Stimulated activated naive CD8-positive, alpha-beta T cell treated with anti-CD3 and anti-CD28 coated beads, Interleukin-15, Interleukin-2, amounts not matched to agents 100 U/mL and 50 U/mL, for 24 hours (primary cell): ENCODE measurements around the gene SLCO3A1.

Experiments used
- ATAC-seq: fragments of 150-1000 bp; cut with Tn5 transposase; one replicate; pipeline ENCODE4 v1.10.0; 2021
- DNase-seq: peaks from one replicate; pipeline ENCODE4 v3.0.0; 2021

SLCO3A1 gene

DNA sequence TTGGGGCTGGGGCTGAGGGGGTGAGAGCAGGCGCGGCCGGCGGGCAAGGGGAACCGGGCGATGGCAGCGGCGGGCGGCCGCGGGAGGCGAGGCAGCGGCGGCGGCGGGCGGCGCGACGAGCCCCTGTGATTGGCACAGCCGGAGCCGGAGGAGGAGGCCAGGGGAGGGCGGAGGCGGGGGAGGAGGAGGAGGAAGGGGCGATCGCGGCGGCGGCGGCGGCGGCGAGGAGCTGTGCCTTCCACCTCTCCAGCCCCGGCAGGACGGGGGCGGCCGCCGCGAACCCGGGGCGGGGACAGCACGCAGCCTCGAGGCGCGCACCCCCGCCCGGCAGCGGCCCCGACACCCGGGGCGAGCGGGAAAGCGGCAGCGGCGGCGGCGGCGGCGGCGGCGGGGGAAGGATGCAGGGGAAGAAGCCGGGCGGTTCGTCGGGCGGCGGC is at the start of gene SLCO3A1:
TSS of gene SLCO3A1 (plus strand) at position 198 of the 437 bp plus-strand sequence.
- DNase-seq (peak; percentile 70), ATAC-seq (peak; percentile 35)

DNA sequence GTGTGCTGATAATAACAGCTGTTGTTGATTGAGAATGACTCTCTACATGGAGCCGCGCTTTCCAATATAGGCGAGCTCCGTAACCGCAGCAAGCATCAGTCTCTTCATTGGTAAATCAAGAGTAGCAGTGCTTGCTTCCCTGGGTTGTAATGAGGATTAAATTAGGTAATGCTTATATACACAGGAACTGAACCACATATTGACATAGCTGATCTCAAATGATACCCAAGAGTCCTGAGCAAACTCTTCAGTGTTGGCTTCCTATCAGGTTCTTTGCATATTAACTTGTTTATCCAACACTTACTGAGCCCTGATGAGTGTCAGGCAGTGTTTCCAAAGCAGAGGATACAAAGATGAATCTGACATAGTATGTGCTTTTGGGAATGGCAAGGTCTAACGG is 46.4 kb upstream of the SLCO3A1 start:
- ATAC-seq: no peak
- DNase-seq: no peak

DNA sequence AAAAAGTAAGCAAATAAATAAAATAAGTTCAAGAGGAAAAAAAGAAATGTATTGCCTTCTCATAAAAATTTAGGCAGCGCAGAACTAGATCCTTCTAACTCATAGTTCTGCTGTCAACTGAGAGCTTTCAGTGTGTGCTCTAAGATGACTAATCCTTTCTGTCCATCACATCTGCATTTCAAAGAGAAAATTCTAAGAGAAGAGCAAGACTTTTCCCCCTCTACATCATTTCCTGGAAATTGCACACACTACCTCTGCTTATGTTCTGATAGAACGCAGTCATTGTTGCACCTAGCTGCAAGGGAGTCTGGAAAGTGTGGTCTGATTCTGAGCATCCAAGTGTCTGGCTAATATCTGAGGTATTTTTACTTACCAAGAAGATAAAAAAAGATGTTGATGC is 39.6 kb upstream of the SLCO3A1 start:
- DNase-seq: no peak
- ATAC-seq: no peak

DNA sequence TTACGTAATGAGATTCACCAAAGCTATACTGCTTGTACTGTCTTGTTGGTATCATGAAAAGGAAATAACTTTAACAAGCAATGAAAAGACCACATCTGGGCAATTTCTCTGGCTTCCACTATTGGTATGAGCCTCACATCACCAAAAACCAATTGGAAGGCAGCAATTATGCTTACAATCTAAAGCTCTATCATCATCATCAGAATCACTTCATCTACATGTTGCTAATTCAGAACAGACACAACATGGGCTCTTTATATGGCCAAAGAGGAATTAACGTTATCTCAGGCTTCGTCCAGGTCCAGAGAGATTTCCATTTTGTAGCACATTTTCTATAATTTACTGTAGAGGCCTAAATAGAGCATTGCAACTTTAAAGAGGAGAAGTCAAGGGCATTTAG is 36.6 kb upstream of the SLCO3A1 start:
- ATAC-seq: no peak

DNA sequence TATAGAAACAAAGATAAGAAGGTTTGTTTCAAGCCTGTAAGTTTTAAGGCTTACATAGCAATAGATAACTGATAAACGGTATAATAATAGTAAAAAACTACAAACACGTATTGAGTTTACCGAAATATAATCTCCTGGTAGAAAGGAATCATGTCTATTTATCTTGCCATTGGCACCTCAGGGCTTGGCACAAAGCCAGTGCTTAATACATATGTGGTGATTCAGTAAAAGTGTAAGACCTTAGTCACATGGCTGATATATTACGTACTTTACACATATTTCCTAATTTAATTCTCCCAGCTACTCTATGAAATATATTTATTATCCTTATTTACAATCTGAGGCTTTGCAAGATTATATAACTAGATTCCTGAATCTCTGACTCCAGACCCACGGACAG is 32.0 kb upstream of the SLCO3A1 start:
- ATAC-seq (no peak), DNase-seq (no peak)

More for the DNA sequence above, 36.6 kb upstream of the SLCO3A1 start:
- DNase-seq: no peak

DNA sequence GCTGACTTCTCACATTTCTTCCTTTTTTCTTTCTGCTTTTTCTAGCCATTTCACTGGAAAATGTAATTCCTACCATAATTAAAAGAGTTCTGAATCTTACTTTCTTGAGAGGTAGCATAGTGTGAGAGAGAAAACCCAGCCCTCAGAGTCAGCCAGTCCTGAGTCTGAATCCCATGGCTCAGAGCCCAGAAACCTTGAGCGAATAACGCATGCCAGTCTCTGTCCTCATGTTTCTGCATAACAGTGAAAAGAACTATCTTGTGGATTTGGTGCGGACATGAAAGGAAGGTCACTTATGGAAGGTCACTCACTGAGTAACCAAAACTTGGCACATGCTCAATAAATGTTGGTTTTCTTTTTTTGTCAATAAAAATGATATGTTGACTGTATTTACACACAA is 29.3 kb upstream of the SLCO3A1 start:
- DNase-seq (no peak), ATAC-seq (no peak)

DNA sequence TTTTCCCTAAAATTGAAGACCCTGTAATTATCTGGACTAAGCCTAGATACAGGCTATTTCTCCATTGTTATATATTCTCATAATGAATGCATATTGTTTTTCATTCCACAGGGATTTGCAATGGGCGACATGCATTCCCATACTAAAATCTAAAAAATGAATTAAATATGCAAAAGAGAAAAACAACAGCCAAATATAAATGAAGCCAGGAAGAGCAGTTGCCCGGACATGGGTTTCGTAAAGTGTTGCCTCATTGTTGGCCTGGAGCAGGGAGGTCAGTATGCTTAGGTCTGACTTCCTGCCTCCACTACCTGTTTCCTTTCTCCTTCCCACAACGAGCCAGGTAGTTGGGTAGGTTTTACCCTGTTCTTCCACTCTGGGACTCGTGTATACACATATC is 27.1 kb upstream of the SLCO3A1 start:
- no peak for ATAC-seq
- DNase-seq: no peak

DNA sequence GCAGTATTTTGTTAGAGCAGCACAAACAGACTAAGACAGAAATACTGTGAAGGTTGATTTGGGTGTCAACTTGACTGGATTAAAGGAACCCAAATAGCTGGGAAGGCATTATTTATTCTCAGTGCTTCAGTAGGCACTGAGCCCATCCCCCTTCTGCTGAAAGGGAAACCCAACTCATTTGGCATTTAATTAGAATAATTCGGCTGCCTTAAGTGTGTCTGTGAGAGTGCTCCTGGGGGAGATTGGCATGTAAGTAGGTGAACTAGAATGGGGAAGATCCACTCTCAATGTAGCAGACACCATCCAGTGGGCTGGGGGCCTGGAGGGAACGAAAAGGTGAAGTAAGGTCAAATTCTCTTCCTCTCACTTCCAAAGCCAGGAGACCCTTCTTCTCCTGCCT is 20.5 kb upstream of the SLCO3A1 start:
- DNase-seq (no peak), ATAC-seq (no peak)

DNA sequence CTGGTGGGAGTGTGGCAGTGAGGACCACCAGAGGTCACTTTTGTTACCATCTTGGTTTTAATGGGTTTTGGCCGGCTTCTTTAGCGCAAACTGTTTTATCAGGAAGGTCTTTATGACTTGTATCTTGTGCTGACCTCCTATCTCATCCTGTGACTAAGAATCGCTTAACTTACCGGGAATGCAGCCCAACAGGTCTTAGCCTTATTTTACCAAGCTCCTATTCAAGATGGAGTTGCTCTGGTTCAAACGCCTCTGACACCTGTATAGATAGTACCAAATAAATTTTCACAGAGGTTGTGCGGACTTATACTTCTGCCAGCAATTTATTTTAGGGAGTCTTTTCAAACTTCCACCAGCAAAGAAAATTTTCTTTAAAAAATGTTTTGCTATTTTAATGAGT is 13.6 kb upstream of the SLCO3A1 start:
- ATAC-seq (no peak), DNase-seq (no peak)

DNA sequence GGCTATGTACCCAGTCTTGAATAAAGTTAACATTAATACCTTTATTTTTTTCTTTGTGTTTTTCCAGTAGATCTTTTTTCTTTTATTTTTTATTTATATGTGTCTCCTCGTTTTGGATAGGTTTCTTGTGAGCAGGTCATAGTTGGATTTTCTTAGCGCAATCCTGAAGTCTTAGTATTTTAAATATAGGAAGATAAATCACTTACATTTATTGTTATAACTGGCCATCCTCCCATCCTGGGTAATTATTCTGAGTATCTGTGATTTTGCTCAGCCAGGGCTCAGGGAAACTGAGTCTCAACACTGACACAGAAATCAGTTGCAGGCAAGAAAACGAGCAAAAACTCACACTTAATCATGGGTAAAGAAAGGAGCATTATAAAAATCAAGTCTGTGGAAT is 11.6 kb upstream of the SLCO3A1 start:
- DNase-seq (no peak), ATAC-seq (no peak)

DNA sequence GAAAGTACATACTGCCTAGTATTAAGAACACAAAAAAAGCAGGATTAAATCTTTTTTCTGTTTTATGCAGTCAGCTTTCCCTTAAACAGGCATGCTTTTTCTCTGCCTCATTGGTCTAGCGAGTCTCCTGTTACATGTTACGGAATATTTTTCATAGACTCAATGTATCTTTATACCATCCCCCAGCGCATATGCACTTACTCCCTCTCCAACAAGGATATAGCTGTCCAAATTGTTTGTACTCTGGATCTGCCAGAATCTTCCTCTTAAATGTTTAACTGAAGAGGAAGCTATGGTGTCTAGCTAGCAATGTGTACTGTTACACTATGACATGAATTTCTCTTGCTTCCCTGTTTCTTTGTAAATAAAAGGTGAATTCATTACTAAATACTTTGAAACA is 9.2 kb upstream of the SLCO3A1 start:
- DNase-seq (no peak), ATAC-seq (no peak)

DNA sequence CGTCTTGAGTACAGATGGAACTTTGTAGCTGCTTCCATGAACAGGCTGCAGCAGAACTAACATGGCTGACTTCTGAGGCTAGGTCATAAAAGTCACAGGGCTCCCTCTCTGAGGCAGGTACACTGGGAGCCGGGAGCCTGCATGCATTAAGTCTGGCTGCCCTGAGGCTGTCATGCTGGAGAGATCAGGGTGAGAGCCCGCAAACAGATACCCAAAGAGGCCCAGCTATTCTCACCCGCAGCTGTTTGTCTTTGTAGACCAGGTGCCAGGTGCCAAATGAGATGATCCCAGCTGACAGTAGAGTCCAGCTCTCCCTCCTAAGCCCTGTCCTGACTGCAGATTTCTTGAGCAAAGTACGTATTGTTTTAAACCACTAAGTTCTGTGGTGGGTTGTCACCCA is 8.6 kb upstream of the SLCO3A1 start:
- ATAC-seq: no peak

DNA sequence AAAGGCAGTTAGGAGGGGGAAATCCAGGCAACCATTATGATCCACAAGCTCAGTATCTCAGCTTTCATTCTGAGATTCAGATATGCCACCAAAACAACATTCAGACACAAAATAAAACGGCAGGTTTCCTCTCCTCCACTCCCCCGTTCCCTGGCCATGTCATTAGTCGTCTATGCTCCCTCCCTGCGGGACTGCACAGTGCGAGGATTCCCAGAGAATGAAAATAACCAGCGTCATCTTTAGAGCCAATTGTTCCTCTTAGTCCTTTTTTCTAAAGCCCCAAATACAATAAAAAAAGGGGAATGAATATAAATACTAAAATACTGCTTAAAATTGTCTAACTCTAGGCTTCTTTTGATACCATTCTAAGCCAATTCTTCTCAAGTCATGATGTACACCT is 7.8 kb upstream of the SLCO3A1 start:
- DNase-seq (no peak), ATAC-seq (no peak)

More for the DNA sequence above, 8.6 kb upstream of the SLCO3A1 start:
- no peak for DNase-seq

DNA sequence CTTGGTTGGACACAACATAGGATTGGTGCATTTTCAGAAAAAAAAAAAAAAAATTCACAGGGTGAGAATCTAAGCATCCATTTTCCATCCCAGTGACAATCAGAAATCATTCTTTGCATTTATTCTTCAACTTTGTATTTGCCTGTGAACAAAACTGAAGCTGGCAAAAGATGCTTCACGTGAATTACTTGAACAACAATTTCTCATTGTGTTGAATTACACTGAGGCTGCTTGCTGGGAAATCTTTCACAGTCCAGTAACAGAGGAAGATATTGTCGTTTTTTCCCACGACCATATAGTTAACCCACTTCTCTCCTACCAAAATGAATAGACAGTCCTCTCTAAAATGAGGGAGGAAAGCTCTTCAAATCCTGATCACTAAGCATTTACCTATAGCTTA is 4.3 kb upstream of the SLCO3A1 start:
- ATAC-seq (no peak), DNase-seq (no peak)

DNA sequence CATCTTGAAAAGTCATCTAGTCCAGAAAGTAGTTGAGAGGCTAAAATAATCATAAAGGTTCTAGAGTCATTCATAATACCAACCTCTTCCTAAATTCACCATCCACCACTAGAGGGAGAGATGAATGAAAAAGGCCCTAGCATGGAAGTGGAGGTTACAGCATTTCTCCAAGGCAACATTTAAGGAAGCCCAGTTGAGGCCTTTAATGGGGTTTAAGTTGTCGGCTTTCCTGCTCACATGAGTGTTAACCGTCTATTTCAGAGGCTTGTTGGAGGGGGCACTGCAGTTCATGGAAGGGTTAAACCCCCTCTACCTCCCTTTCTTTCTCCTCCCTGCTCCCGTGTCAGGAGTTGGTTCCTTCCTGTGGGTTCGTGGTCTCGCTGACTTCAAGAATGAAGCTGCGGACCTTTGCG is 3.8 kb upstream of the SLCO3A1 start:
- ATAC-seq: no peak
- DNase-seq: no peak

DNA sequence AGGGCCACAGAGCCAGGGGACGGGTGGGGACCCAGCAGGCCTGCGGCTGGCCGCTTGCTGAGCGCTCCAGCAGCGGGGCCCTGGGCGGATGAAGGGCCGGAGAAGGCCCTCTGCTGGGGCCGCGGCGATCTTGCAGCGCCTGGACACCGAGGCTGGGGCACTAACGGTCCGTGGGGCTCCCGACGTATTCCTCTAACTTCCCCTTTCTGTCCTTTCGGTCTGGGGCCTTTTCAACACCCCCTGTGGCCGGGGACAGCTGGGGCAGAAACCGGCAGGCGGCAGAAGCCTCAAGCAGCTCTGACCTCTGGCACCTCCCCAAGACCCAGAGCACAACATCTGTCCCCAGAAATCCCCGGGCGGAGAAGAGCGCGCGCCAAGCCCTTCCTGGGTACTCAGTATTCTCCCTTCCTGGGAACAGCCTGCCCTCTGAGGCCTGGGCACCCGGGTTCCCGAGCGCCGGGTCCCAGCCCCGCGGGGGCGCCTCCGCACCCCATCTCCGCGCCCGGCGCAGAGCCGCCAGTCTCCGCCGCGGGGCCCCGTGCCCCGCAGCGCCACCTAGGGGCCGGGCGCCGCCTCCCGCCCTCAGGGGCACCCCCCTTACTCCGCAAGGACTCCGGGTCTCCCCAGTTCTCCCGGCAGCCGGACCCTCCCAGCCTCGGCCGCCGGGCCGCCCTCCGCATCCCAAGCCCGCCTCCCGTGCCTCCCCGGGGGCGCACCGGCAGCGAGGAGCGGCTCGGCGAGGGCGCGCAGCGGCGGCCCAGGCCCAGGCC is 582 bp upstream of the SLCO3A1 start:
- DNase-seq (peak; percentile 80), ATAC-seq (peak; percentile 70)

DNA sequence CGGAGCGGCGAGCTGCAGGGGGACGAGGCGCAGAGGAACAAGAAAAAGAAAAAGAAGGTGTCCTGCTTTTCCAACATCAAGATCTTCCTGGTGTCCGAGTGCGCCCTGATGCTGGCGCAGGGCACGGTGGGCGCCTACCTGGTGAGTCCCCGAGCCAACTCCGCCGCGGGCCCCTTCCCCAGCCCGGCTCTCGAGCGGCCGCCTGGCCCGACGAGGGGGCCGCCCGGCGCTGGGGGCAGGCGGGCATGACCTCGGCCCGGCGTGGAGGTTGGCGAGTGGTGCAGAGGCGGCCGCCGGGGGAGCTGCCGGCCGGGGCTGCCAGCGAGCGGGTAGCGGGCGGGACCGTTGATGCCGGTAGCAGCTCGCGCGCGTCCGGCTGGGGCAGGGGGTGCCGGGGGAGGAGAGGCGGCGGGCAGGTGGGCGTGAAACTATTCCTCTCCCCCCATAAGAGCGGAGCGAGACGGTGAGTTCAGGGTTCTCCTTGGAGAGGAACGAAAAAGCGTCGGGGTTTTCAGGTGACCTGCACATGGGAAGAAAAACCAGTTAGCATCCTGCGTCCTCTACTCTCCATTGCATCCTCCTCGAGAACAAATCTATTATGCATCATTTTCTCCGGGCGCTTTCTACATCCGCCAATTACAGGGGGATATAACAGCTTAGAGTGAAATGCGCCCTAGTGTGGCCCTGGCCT is 585 bp downstream of the SLCO3A1 start:
- ATAC-seq (no peak), DNase-seq (peak; percentile 53)

DNA sequence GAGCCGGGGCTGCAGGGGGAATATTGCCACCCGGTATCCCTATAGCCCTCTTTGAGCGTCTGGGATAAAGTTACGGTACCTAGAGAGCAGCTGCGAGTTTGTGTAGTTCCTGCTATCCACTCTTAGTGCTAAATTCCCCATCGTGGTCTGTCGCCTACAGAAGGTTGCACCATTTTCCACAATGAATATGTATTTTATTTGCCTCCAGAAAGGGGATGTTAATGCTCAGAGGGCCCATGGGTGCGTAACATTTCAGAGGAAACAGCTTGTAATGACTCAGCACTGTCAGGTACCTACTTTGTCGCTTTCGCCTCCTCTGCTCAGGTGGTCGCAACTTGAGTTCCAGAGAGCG is 1.1 kb downstream of the SLCO3A1 start:
- ATAC-seq (peak; percentile 21), DNase-seq (no peak)

DNA sequence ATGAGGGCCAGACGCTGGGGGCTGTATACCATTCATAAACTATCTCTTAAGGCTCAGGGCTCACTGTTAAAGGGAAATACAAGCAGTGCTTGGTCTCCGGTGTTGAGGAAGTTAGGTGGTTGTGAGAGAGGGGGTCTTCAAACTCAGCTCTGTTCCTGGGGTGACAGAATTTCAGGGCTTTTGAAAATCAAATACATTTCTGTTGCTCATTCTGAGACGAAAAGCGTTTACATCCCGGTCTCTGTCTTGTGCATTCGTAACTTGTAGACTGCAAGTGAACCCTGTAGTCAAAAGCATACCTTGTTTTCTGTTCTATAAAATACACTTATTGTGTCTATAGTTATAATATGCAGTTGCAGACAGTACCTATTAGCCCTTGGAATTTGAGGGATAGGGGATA is 1.7 kb downstream of the SLCO3A1 start:
- DNase-seq (no peak), ATAC-seq (no peak)

DNA sequence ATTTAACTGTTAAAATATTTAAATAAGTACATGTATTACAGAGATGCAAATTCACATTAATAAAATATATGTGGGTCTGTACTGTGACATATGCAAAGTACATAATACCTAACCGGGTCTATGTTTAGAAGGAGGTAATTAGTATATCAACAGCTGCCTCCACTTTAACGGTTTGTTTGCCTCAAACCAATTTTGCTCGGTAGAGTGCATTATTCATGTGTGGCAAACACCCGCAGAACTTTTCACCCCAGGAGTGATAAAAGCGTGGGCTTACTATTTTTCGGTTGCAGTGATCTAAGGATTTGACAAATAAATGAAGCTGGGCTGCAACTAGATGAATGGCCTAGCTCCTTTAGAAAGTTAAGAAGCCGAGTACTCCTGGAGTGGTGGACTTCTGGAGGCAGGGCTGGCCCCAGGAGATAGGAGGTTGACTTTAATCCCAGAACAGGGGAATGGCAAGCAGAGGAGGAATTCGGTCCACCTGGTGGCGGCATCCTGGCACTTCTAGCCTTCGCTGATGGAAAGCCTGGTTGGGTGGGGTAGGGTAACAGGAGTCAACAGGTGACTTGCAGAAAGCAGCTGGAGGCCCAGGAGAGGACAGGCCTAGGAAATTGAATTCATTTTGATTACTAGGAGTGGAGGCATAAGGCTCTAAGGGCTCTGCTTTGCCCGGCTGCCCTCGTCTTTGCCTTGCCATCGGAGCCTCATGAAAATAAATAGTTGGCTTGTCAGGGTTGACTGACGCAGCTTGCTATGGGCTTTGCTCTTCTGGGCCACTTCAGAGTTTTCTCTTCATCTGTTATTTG is 2.4 kb downstream of the SLCO3A1 start:
- no peak for DNase-seq
- no peak for ATAC-seq

DNA sequence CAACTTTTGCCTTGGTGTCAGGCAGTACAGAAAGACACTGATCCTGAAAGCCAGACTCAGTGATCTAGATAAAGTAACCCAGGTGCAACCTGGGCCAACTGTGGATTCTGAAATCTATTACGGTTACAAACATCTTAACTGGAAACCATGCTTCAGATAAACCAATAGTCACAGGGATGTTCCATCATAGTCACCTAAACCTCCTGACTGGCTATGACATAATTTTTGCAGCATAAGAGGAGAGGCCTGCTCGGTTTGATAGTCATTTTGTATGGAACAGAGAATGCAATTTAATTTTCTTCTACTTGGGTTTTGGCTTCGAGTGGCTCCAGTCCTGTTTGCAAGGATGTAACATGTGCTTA is 3.7 kb downstream of the SLCO3A1 start:
- DNase-seq (no peak), ATAC-seq (no peak)

DNA sequence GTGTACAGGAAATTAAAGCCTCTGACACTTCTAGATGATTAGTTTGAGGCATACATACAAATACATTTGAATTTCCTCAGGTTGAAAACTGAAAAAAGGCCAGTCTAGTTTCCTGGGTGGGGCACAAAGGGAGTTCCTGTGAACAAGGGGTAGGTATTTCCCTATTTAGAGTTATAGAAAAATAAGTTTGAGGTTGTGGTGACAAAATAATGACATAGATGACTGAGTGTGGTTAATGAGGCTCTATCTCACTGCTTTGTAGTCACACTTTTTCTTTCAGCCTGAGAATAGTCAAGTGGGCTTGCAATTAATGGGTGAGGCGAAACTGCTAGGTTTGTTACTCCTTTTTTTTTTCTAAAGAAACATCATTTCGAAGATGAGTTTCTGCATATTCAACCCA is 4.3 kb downstream of the SLCO3A1 start:
- DNase-seq: no peak
- peak; percentile 44 for ATAC-seq

DNA sequence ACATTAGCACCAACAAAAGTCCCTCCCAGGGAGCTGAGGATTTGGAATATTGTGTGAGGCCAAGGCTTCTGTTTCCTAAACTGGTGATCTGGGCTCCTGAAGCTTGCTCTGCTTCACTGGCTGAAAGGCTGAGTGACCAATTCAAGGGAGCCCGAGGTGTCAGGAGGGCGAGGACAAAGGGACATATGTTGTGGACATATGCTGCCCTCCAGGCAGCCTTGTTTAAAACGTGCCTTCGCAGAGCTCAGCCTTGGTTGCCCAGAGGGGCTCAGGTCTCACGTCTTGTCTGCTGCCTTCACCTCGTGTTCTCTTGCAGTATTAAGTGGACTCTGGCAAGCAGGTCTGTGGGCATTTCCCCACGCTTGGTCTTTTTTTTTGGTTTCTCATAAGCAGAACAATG is 7.0 kb downstream of the SLCO3A1 start:
- DNase-seq (no peak), ATAC-seq (no peak)
